ENCODE results near the gene NCKAP5L.
"Not testable (repeated sequence)": the region's sequence is repeated elsewhere in the genome, so short reads cannot be mapped to it uniquely, and the experiment has no call there.

Gene NCKAP5L

GRCh38 chr12:49776413-49776812 is 51.8 kb downstream of the NCKAP5L start:
- peak; percentile 88 for DNase-seq

GRCh38 chr12:49773102-49773501 is 55.1 kb downstream of the NCKAP5L start:
- DNase-seq: not testable (repeated sequence)

- no peak for DNase-seq
Measured at GRCh38 chr12:49767333-49767732, 60.9 kb downstream of the NCKAP5L start.

GRCh38 chr12:49766115-49766455 is 62.1 kb downstream of the NCKAP5L start:
- DNase-seq: no peak

GRCh38 chr12:49764126-49764525 is 64.1 kb downstream of the NCKAP5L start:
- no peak for DNase-seq

GRCh38 chr12:49763006-49763591 is 65.1 kb downstream of the NCKAP5L start:
- DNase-seq: peak; percentile 88

GRCh38 chr12:49762468-49762847 is 65.8 kb downstream of the NCKAP5L start:
- DNase-seq: no peak

- peak; percentile 23 for DNase-seq
Measured at GRCh38 chr12:49761677-49762467, 66.3 kb downstream of the NCKAP5L start.

GRCh38 chr12:49750996-49751393 is 77.2 kb downstream of the NCKAP5L start:
- no peak for DNase-seq

- DNase-seq: peak; percentile 53
Measured at GRCh38 chr12:49750027-49750995, 77.9 kb downstream of the NCKAP5L start.

GRCh38 chr12:49748800-49749199 is 79.4 kb downstream of the NCKAP5L start:
- DNase-seq: no peak

GRCh38 chr12:49748306-49748705 is 79.9 kb downstream of the NCKAP5L start:
- no peak for DNase-seq

GRCh38 chr12:49744363-49744885 is 83.8 kb downstream of the NCKAP5L start:
- no peak for DNase-seq

- peak; percentile 95 for DNase-seq
Measured at GRCh38 chr12:49741882-49742620, 86.2 kb downstream of the NCKAP5L start.

Measured in hematopoietic multipotent progenitor cell treated with erythropoietin and hydrocortisone succinate and interleukin-3 and kit ligand, for 6 days (in vitro differentiated cells).